Endodermal cell (in vitro differentiated cells): ENCODE results near the gene MTREX. TPM values are rescaled to one million over a fixed set of nuclear protein-coding genes. Genes with fewer than 3 reads are reported as not detected.

ENCODE experiments used
- DNase-seq: peaks from one replicate; pipeline ENCODE4 v3.0.0-alpha.2; 2017
- H3K27ac ChIP-seq: 2 replicates; pipeline ENCODE4 v1.5.1; 2013; ENCODE audit warnings: mild to moderate bottlenecking, low read depth, low read length, moderate library complexity
- H3K27me3 ChIP-seq: 2 replicates; pipeline ENCODE4 v1.6.1; 2013; ENCODE audit warnings: mild to moderate bottlenecking, low read length, moderate library complexity; ENCODE audit not compliant: insufficient read depth, control insufficient read depth, poor library complexity, severe bottlenecking
- H3K36me3 ChIP-seq: 2 replicates; pipeline ENCODE4 v1.7.0; 2013; ENCODE audit warnings: mild to moderate bottlenecking, low read length, moderate library complexity; ENCODE audit not compliant: control insufficient read depth, insufficient read depth
- H3K4me1 ChIP-seq: one replicate; pipeline ENCODE4 v1.7.0; 2013; ENCODE audit warnings: low read length; ENCODE audit not compliant: control insufficient read depth, insufficient read depth
- H3K4me3 ChIP-seq: 2 replicates; pipeline ENCODE4 v1.5.1; 2013; ENCODE audit warnings: mild to moderate bottlenecking, low read length, moderate library complexity
- H3K9ac ChIP-seq: 2 replicates; pipeline ENCODE4 v1.6.1; 2013; ENCODE audit warnings: mild to moderate bottlenecking, low read length, moderate library complexity; ENCODE audit not compliant: poor library complexity, severe bottlenecking; ENCODE audit errors: extremely low read depth
- H3K9me3 ChIP-seq: 2 replicates; pipeline ENCODE4 v1.6.1; 2013; ENCODE audit warnings: mild to moderate bottlenecking, low read length, moderate library complexity; ENCODE audit not compliant: control insufficient read depth
- H3K27ac Mint-ChIP-seq: 2 replicates; pipeline ENCODE4 v1.8.0; 2020; ENCODE audit warnings: mixed read lengths
- H3K27me3 Mint-ChIP-seq: 2 replicates; pipeline ENCODE4 v1.8.0; 2021; ENCODE audit warnings: mild to moderate bottlenecking, mixed read lengths; ENCODE audit not compliant: insufficient read depth
- H3K36me3 Mint-ChIP-seq: 2 replicates; pipeline ENCODE4 v1.8.0; 2020; ENCODE audit warnings: low read depth, mixed read lengths
- H3K4me1 Mint-ChIP-seq: 2 replicates; pipeline ENCODE4 v1.8.0; 2020; ENCODE audit warnings: mixed read lengths
- H3K4me3 Mint-ChIP-seq: 2 replicates; pipeline ENCODE4 v1.8.0; 2020; ENCODE audit warnings: mild to moderate bottlenecking, moderate library complexity, mixed read lengths
- H3K9me3 Mint-ChIP-seq: 2 replicates; pipeline ENCODE4 v1.8.0; 2020; ENCODE audit warnings: mild to moderate bottlenecking, mixed read lengths
- WGBS, 2 experiments: methylation state at CpG; one replicate each; pipeline versions ENCODE4 v1.1.5 to v1.1.7; 2013; ENCODE audit warnings: missing lambda C conversion rate in 2 of 2, mixed read lengths in 1 of 2; ENCODE audit not compliant: insufficient coverage in 1 of 2, insufficient read length in 1 of 2; 5-methylcytosine and 5-hydroxymethylcytosine counted together
- total RNA-seq, 2 donors: library from RNA; stranded (reverse); fragmentation: NEBNext Ultra II Directional in 1 of 2; extraction: Animal tissue kit (Norgen Biotek cat#: 25700) in 1 of 2; gene quantifications; 2 replicates in 1 of 2; 3 replicates in 1 of 2; pipeline ENCODE4 v1.2.1, GENCODE V29; 2021
- TF ChIP-seq, protein P1 (sequence below): fragments of 200-600 bp; sonication (generic); conservative IDR thresholded peaks from 2 replicates; pipeline ENCODE4 v1.5.0; 2021; ENCODE audit warnings: antibody characterized with exemption, mild to moderate bottlenecking

MTREX gene
- total RNA-seq, 2 donors from 2014 or later, result 91.0 to 106 TPM

DNA sequence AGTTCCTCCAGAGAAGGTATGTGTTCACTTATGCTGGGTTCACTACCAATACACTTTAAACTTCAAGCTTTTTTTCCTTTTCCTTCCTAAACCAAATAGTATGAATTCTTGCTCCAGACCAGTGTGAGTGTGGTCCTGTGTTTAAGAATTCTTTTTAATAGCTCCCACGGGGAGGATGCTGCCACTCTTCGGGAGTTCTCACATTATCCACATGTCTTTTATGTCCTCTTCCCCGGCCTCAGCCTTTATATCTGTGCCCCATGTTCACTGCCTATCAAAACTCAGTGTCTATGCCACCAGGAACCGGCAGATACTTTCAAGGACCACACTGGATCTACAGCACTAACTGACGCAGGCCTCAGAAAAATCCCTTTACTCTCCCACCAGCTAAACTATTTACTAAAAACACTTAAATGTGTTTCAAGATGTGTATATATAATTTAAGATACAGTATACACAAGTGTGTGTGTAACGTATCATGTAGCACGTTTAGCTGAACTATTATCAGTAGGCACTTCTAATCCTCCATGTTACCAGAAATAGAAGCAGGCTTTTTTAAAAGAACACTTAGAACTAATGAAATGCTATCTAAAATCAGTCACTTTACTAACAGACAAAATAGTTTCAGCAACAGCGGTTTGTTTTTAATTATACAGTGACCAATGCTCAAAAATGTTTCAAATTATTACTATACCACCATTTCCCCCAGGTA is 139.0 kb downstream of the MTREX start:
- 54 to 82% methylated on average over 4 to 8 of the region's 8 CpGs for WGBS, 2 experiments
- H3K4me3 Mint-ChIP-seq, result no peak overlapping the region
- H3K36me3 ChIP-seq, result peaks cover 62% of the 10 kb centered on the region
- no peak overlapping the region for H3K4me3 ChIP-seq
- no peaks in the 10 kb centered on the region for H3K27me3 ChIP-seq
- H3K9me3 Mint-ChIP-seq, result no peaks in the 10 kb centered on the region
- no peak overlapping the region for H3K9ac ChIP-seq
- H3K9me3 ChIP-seq, result no peaks in the 10 kb centered on the region
- H3K4me1 ChIP-seq, result no peaks in the 10 kb centered on the region
- H3K27ac Mint-ChIP-seq, result peak overlapping the region; percentile 4
- TF ChIP-seq, protein P1, sequence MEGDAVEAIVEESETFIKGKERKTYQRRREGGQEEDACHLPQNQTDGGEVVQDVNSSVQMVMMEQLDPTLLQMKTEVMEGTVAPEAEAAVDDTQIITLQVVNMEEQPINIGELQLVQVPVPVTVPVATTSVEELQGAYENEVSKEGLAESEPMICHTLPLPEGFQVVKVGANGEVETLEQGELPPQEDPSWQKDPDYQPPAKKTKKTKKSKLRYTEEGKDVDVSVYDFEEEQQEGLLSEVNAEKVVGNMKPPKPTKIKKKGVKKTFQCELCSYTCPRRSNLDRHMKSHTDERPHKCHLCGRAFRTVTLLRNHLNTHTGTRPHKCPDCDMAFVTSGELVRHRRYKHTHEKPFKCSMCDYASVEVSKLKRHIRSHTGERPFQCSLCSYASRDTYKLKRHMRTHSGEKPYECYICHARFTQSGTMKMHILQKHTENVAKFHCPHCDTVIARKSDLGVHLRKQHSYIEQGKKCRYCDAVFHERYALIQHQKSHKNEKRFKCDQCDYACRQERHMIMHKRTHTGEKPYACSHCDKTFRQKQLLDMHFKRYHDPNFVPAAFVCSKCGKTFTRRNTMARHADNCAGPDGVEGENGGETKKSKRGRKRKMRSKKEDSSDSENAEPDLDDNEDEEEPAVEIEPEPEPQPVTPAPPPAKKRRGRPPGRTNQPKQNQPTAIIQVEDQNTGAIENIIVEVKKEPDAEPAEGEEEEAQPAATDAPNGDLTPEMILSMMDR, result no peak
- H3K4me1 Mint-ChIP-seq, result peaks cover 6% of the 10 kb centered on the region
- H3K36me3 Mint-ChIP-seq, result peaks cover 54% of the 10 kb centered on the region
- no peak overlapping the region for H3K27ac ChIP-seq
- H3K27me3 Mint-ChIP-seq, result no peaks in the 10 kb centered on the region
- DNase-seq, result no peak

DNA sequence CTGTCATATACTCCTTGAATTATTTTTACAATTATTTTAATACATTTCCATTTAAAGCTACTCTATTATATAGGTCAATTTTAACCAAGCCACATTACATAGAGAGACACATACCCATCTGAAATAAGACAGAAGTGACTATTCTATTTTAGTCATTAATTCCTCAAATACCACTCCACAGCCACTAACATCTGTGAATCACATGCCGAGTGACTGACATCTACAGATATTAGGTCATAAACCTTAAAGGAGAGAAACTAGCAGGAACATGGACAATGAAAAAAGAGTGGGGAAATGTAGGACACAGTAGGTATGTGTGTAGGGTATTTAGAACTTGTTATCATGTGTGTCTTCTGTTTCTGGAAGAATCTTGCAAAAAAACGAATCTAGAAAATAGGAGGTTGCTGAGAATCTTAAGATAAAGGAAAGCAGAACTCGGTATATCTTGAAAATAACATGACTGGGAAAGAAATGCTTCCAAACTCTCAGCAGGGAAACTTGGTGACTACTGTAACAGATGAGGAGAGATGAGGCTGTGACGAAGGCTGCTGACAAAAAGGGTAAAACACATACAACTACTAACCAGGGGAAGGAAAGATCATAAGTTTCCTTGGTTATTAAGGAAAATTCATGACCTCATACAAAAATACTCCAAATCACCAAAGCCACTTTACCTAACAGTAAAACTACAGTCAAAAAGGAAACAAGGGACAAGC is 142.4 kb downstream of the MTREX start:
- no peaks in the 10 kb centered on the region for H3K27me3 ChIP-seq
- Mint-ChIP-seq H3K27me3 (no peaks in the 10 kb centered on the region), H3K27ac (peak overlapping the region; percentile 2), H3K4me3 (no peak overlapping the region), H3K36me3 (peaks cover 73% of the 10 kb centered on the region), H3K4me1 (peaks cover 12% of the 10 kb centered on the region), H3K9me3 (no peaks in the 10 kb centered on the region)
- peaks cover 78% of the 10 kb centered on the region for H3K36me3 ChIP-seq
- no peak for DNase-seq
- H3K27ac ChIP-seq, result no peak overlapping the region
- H3K4me1 ChIP-seq, result no peaks in the 10 kb centered on the region
- no peaks in the 10 kb centered on the region for H3K9me3 ChIP-seq
- TF ChIP-seq, protein P1, result no peak
- H3K9ac ChIP-seq, result no peak overlapping the region
- H3K4me3 ChIP-seq, result no peak overlapping the region
- 96 to 98% methylated on average over 3 to 4 of the region's 4 CpGs for WGBS, 2 experiments

DNA sequence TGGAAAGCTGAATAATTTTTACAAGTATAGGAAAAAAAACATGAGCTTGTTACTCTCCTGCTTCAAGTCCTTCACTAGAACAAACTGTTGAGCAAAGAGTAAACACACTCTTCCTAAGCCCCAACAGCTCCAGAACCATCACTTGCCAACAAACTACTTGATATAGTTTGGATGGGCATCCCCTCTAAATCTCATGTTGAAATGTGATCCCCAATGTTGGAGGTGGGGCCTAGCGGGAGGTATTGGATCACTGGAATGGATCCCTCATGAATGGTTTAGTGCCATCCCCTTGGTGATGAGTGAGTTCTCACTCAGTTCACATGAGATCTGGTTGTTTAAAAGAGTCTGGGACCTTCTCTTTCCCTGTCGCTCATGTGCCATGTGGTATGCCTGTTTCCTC is 144.2 kb downstream of the MTREX start:
- H3K27me3 ChIP-seq, result no peaks in the 10 kb centered on the region
- H3K4me3 ChIP-seq, result no peak overlapping the region
- TF ChIP-seq, protein P1, result no peak
- H3K27me3 Mint-ChIP-seq, result no peaks in the 10 kb centered on the region
- no peaks in the 10 kb centered on the region for H3K9me3 ChIP-seq
- no peaks in the 10 kb centered on the region for H3K4me1 ChIP-seq
- H3K36me3 ChIP-seq, result peaks cover 84% of the 10 kb centered on the region
- WGBS, 2 experiments, result 93 to 100% methylated on average over 1 to 2 of the region's 2 CpGs
- H3K9ac ChIP-seq, result no peak overlapping the region
- H3K27ac ChIP-seq, result no peak overlapping the region
- peaks cover 12% of the 10 kb centered on the region for H3K4me1 Mint-ChIP-seq
- peak overlapping the region; percentile 22 for H3K27ac Mint-ChIP-seq
- H3K4me3 Mint-ChIP-seq, result no peak overlapping the region
- DNase-seq, result no peak
- peaks cover 74% of the 10 kb centered on the region for H3K36me3 Mint-ChIP-seq
- no peaks in the 10 kb centered on the region for H3K9me3 Mint-ChIP-seq
